ENCODE measurements around the gene ST14. TPM values are rescaled to one million over a fixed set of nuclear protein-coding genes. Genes with fewer than 3 reads are reported as not detected.
"Not testable (repeated sequence)": the region's sequence is repeated elsewhere in the genome, so short reads cannot be mapped to it uniquely, and the experiment has no call there.

ST14 gene
- polyA plus RNA-seq, 1 donor (not counting 4 experiments of a cell fraction or from before 2014, with no cell fraction given) = 45.8 TPM

DNA sequence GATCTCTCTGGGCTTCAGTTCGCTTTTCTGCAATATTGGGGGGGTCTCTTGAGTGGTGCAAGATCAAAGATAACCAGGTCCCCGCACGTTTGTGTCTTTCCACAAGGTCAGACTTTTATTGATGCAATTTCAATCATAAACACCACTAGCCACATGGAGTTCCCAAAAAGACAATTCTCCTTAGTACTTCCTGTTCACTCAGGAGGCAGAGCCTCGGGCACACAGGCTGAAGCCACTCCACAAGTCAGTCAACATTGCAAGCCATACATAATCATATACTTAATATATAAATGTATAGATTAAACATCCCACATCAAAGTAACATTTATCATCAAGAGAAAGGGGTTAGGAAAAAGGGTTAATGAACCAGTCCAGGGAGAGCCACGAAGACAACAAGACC, 12.0 kb downstream of the ST14 start:
- Histone ChIP-seq H4K20me1 (ENCODE audit: control insufficient read depth, extremely low read depth, insufficient read depth, low read length) (peaks cover 4% of the 10 kb centered on the region), H3K4me2 (ENCODE audit: control insufficient read depth, extremely low read depth, insufficient read depth, low read depth, low read length) (no peak overlapping the region), H3K27ac (ENCODE audit: control insufficient read depth, insufficient read depth, low read length) (no peak overlapping the region), H3K79me2 (ENCODE audit: control insufficient read depth, insufficient read depth, low read length) (peaks cover 75% of the 10 kb centered on the region), H3K9ac (ENCODE audit: control insufficient read depth, extremely low read depth, insufficient read depth, low read length) (no peak overlapping the region), H3K27me3 (ENCODE audit: control insufficient read depth, extremely low read depth, insufficient read depth, low read length) (no peaks in the 10 kb centered on the region), H2AFZ (ENCODE audit: control insufficient read depth, low read length) (no peak overlapping the region), H3K9me1 (ENCODE audit: control insufficient read depth, extremely low read depth, insufficient read depth, low read length) (peaks cover 2% of the 10 kb centered on the region), H3K4me3 (ENCODE audit: control insufficient read depth in 2 of 3, extremely low read depth in 1 of 3, insufficient read depth in 2 of 3, low read depth in 1 of 3, low read length in 3 of 3) (no peak overlapping the region), H3K36me3 (ENCODE audit: control insufficient read depth in 2 of 2, extremely low read depth in 1 of 2, insufficient read depth in 2 of 2, low read length in 2 of 2) (peaks cover 0 to 3% of the 10 kb centered on the region in 2 experiments), H3K4me1 (ENCODE audit: control insufficient read depth, extremely low read depth, insufficient read depth, low read length) (peaks cover 24% of the 10 kb centered on the region), H3K9me3 (ENCODE audit: control insufficient read depth, low read depth, low read length) (no peaks in the 10 kb centered on the region)
- TF ChIP-seq CTCF (optimal IDR thresholded peaks at IDR 0.05 in 1 of 3, IDR thresholded peaks at IDR 0.05 in 1 of 3, conservative IDR thresholded peaks at IDR 0.05 in 1 of 3; ENCODE audit: extremely low read depth in 1 of 3, insufficient read depth in 2 of 3, low read length in 3 of 3) = no peak
- no peak for TF ChIP-seq EZH2 (IDR thresholded peaks at IDR 0.05; ENCODE audit: low read length)
- dilution Hi-C loops (cut with MboI; ENCODE audit: extremely low pct_ligation_motif_present, low sequenced_read_pairs) = no loop called here
- FAIRE-seq (no peak), DNase-seq (ENCODE audit: low read depth, low spot score) (no peak)

DNA sequence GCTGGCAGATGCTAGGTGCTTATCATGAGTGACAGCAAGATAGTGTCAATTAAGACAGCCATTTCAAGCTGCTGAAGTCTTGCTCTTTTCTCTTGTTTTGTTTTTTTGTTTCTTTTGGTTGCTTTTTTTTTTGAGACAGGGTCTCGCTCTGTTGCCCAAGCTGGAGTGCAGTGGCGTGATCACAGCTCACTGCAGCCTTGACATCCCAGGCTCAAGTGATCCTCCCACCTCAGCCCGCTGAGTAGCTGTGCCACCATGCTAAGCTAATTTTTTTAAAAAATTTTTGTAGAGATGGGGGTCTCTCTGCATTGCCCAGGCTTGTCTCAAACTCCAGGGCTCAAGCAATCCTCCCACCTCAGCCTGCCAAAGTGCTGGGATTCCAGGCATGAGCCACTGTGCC, 12.4 kb downstream of the ST14 start:
- H3K4me1 ChIP-seq (ENCODE audit: control insufficient read depth, extremely low read depth, insufficient read depth, low read length) = peaks cover 20% of the 10 kb centered on the region
- H3K9ac ChIP-seq (ENCODE audit: control insufficient read depth, extremely low read depth, insufficient read depth, low read length); H3K36me3 ChIP-seq (ENCODE audit: control insufficient read depth in 2 of 2, extremely low read depth in 1 of 2, insufficient read depth in 2 of 2, low read length in 2 of 2); FAIRE-seq; DNase-seq (ENCODE audit: low read depth, low spot score); H2AFZ ChIP-seq (ENCODE audit: control insufficient read depth, low read length); H3K27ac ChIP-seq (ENCODE audit: control insufficient read depth, insufficient read depth, low read length); H3K4me3 ChIP-seq (ENCODE audit: control insufficient read depth in 2 of 3, extremely low read depth in 1 of 3, insufficient read depth in 2 of 3, low read depth in 1 of 3, low read length in 3 of 3); dilution Hi-C loops (cut with MboI; ENCODE audit: extremely low pct_ligation_motif_present, low sequenced_read_pairs); H3K4me2 ChIP-seq (ENCODE audit: control insufficient read depth, extremely low read depth, insufficient read depth, low read depth, low read length); H4K20me1 ChIP-seq (ENCODE audit: control insufficient read depth, extremely low read depth, insufficient read depth, low read length); H3K9me1 ChIP-seq (ENCODE audit: control insufficient read depth, extremely low read depth, insufficient read depth, low read length); H3K27me3 ChIP-seq (ENCODE audit: control insufficient read depth, extremely low read depth, insufficient read depth, low read length); H3K9me3 ChIP-seq (ENCODE audit: control insufficient read depth, low read depth, low read length): not testable (repeated sequence)
- peaks cover 78% of the 10 kb centered on the region for H3K79me2 ChIP-seq (ENCODE audit: control insufficient read depth, insufficient read depth, low read length)

GRCh38 chr11:130174642-130175041, 15.1 kb downstream of the ST14 start:
- FAIRE-seq (no peak), DNase-seq (ENCODE audit: low read depth, low spot score) (no peak)
- peaks cover 65% of the 10 kb centered on the region for H3K79me2 ChIP-seq (ENCODE audit: control insufficient read depth, insufficient read depth, low read length)
- H3K27me3 ChIP-seq (ENCODE audit: control insufficient read depth, extremely low read depth, insufficient read depth, low read length) = no peaks in the 10 kb centered on the region
- peaks cover 2% of the 10 kb centered on the region for H3K9me1 ChIP-seq (ENCODE audit: control insufficient read depth, extremely low read depth, insufficient read depth, low read length)
- no peak overlapping the region for H3K9ac ChIP-seq (ENCODE audit: control insufficient read depth, extremely low read depth, insufficient read depth, low read length)
- H3K4me3 ChIP-seq (ENCODE audit: control insufficient read depth in 2 of 3, extremely low read depth in 1 of 3, insufficient read depth in 2 of 3, low read depth in 1 of 3, low read length in 3 of 3) = no peak overlapping the region
- no peak overlapping the region for H2AFZ ChIP-seq (ENCODE audit: control insufficient read depth, low read length)
- TF ChIP-seq CTCF (optimal IDR thresholded peaks at IDR 0.05 in 1 of 3, IDR thresholded peaks at IDR 0.05 in 1 of 3, conservative IDR thresholded peaks at IDR 0.05 in 1 of 3; ENCODE audit: extremely low read depth in 1 of 3, insufficient read depth in 2 of 3, low read length in 3 of 3) = no peak
- TF ChIP-seq EZH2 (IDR thresholded peaks at IDR 0.05; ENCODE audit: low read length) = no peak
- H3K27ac ChIP-seq (ENCODE audit: control insufficient read depth, insufficient read depth, low read length) = no peak overlapping the region
- no peak overlapping the region for H3K4me2 ChIP-seq (ENCODE audit: control insufficient read depth, extremely low read depth, insufficient read depth, low read depth, low read length)
- H3K9me3 ChIP-seq (ENCODE audit: control insufficient read depth, low read depth, low read length) = no peaks in the 10 kb centered on the region
- peaks cover 28% of the 10 kb centered on the region for H3K4me1 ChIP-seq (ENCODE audit: control insufficient read depth, extremely low read depth, insufficient read depth, low read length)
- dilution Hi-C loops (cut with MboI; ENCODE audit: extremely low pct_ligation_motif_present, low sequenced_read_pairs) = no loop called here
- H3K36me3 ChIP-seq (ENCODE audit: control insufficient read depth in 2 of 2, extremely low read depth in 1 of 2, insufficient read depth in 2 of 2, low read length in 2 of 2) = peaks cover 0 to 3% of the 10 kb centered on the region in 2 experiments
- H4K20me1 ChIP-seq (ENCODE audit: control insufficient read depth, extremely low read depth, insufficient read depth, low read length) = peaks cover 6% of the 10 kb centered on the region

Measured in keratinocyte (primary cell).